ENCODE data around the gene RHBDL1. TPM values are rescaled to one million over a fixed set of nuclear protein-coding genes. Genes with fewer than 3 reads are reported as not detected.

The RHBDL1 gene
- total and polyA plus RNA-seq, 9 of the 15 experiments (the other 6 are each of a cell fraction or from before 2014, with no cell fraction given), result 0.03 to 5.6 (median 1.3) TPM; not detected in 1

- no peak for TF ChIP-seq THRB (CRISPR knock-in tag; conservative IDR thresholded peaks at IDR 0.05)
- peak; percentile 99 for TF ChIP-seq GATAD2B (IDR thresholded peaks at IDR 0.05; ENCODE audit: borderline replicate concordance)
- no peak for TF ChIP-seq SMARCB1 (IDR thresholded peaks at IDR 0.05; ENCODE audit: insufficient read length, low read depth)
- TF ChIP-seq, protein P1, sequence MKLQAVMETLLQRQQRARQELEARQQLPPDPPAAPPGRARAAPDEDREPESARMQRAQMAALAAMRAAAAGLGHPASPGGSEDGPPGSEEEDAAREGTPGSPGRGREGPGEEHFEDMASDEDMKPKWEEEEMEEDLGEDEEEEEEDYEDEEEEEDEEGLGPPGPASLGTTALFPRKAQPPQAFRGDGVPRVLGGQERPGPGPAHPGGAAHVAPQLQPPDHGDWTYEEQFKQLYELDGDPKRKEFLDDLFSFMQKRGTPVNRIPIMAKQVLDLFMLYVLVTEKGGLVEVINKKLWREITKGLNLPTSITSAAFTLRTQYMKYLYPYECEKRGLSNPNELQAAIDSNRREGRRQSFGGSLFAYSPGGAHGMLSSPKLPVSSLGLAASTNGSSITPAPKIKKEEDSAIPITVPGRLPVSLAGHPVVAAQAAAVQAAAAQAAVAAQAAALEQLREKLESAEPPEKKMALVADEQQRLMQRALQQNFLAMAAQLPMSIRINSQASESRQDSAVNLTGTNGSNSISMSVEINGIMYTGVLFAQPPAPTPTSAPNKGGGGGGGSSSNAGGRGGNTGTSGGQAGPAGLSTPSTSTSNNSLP (IDR thresholded peaks at IDR 0.05; ENCODE audit: borderline replicate concordance, low read depth, low read length), result no peak
- no peak for TF ChIP-seq PTTG1 (tag; IDR thresholded peaks at IDR 0.05; ENCODE audit: low read depth)
- peak; percentile 64; the same call in 1 of the 2 replicates for TF ChIP-seq E2F3 (CRISPR knock-in tag; IDR thresholded peaks at IDR 0.05)
- TF ChIP-seq, protein P2, sequence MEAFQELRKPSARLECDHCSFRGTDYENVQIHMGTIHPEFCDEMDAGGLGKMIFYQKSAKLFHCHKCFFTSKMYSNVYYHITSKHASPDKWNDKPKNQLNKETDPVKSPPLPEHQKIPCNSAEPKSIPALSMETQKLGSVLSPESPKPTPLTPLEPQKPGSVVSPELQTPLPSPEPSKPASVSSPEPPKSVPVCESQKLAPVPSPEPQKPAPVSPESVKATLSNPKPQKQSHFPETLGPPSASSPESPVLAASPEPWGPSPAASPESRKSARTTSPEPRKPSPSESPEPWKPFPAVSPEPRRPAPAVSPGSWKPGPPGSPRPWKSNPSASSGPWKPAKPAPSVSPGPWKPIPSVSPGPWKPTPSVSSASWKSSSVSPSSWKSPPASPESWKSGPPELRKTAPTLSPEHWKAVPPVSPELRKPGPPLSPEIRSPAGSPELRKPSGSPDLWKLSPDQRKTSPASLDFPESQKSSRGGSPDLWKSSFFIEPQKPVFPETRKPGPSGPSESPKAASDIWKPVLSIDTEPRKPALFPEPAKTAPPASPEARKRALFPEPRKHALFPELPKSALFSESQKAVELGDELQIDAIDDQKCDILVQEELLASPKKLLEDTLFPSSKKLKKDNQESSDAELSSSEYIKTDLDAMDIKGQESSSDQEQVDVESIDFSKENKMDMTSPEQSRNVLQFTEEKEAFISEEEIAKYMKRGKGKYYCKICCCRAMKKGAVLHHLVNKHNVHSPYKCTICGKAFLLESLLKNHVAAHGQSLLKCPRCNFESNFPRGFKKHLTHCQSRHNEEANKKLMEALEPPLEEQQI (IDR thresholded peaks at IDR 0.05), result no peak
- TF ChIP-seq ZNF740 (CRISPR knock-in tag; IDR thresholded peaks at IDR 0.05), result no peak
- TF ChIP-seq ZNF740 (tag; IDR thresholded peaks at IDR 0.05), result no peak
- TF ChIP-seq PREB (CRISPR knock-in tag; IDR thresholded peaks at IDR 0.05), result no peak
- no peak for TF ChIP-seq PBX2 (CRISPR knock-in tag; IDR thresholded peaks at IDR 0.05; ENCODE audit: low read depth)
- TF ChIP-seq PBX2 (tag; conservative IDR thresholded peaks at IDR 0.05; ENCODE audit: low read depth), result no peak
- peak; percentile 5; the same call in 1 of the 2 replicates for TF ChIP-seq MITF (IDR thresholded peaks at IDR 0.05)
Observed at GRCh38 chr16:720990-721764, 45.7 kb downstream of the RHBDL1 start, which contains the start of gene ANTKMT (continued).

Data from K562 (cell line).